ENCODE measurements around the gene VWA2.

VWA2 gene

GRCh38 chr10:114223066-114223465 lies 16.0 kb upstream of the VWA2 start:
- TF ChIP-seq ELF4 (IDR thresholded peaks at IDR 0.05) = no peak
- CTCF ChIA-PET = no interaction called here
- no peak for DNase-seq (ENCODE audit: extremely low spot score)
- POLR2A ChIA-PET = no interaction called here

DNA sequence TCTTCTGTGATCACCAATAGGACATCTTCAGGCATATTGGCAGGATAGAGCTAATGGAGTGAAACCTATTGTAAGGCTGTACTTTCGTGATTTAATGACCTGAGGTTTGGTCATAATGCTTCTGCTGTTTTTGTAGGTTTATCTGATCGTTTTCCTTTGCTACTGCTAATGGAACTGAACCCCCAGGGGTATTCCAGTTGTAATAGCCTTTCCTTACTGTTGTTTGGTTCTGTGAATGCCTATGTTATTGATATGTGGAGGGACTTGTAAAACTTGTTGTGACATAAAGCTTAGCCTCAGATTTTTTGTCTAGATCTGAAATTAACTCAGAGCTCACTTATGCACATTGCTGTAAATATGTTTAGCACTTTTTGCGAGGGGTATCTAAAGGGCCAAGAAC lies 10.9 kb upstream of the VWA2 start:
- ChIA-PET CTCF (no interaction called here), POLR2A (no interaction called here)
- peak; percentile 32 for DNase-seq (ENCODE audit: extremely low spot score)
- TF ChIP-seq ELF4 (IDR thresholded peaks at IDR 0.05) = no peak
- TF ChIP-seq, protein P1, sequence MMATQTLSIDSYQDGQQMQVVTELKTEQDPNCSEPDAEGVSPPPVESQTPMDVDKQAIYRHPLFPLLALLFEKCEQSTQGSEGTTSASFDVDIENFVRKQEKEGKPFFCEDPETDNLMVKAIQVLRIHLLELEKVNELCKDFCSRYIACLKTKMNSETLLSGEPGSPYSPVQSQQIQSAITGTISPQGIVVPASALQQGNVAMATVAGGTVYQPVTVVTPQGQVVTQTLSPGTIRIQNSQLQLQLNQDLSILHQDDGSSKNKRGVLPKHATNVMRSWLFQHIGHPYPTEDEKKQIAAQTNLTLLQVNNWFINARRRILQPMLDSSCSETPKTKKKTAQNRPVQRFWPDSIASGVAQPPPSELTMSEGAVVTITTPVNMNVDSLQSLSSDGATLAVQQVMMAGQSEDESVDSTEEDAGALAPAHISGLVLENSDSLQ (IDR thresholded peaks at IDR 0.05) = no peak
- TF ChIP-seq NFRKB (IDR thresholded peaks at IDR 0.05) = no peak
- TF ChIP-seq CTBP1 (IDR thresholded peaks at IDR 0.05; ENCODE audit: borderline replicate concordance) = no peak
- no peak for TF ChIP-seq SP1 (IDR thresholded peaks at IDR 0.05)
- TF ChIP-seq FOXA1 (IDR thresholded peaks at IDR 0.05) = no peak
- no peak for TF ChIP-seq L3MBTL2 (conservative IDR thresholded peaks at IDR 0.05)
- TF ChIP-seq FOXM1 (IDR thresholded peaks at IDR 0.05; ENCODE audit: borderline replicate concordance) = no peak
- no peak for TF ChIP-seq TARDBP (IDR thresholded peaks at IDR 0.05)
- no peak for TF ChIP-seq BHLHE40 (IDR thresholded peaks at IDR 0.05; ENCODE audit: borderline replicate concordance)
- no peak for TF ChIP-seq HDGF (IDR thresholded peaks at IDR 0.05; ENCODE audit: borderline replicate concordance)
- TF ChIP-seq ZNF384 (IDR thresholded peaks at IDR 0.05) = no peak
- TF ChIP-seq LEF1 (IDR thresholded peaks at IDR 0.05; ENCODE audit: borderline replicate concordance) = no peak
- no peak for TF ChIP-seq FOXK2 (IDR thresholded peaks at IDR 0.05)

- ChIA-PET CTCF (interaction anchor here (1.0 kb wide), 1 partner anchor 77 kb away, joined by 3 read pairs; no protein-coding TSS in a partner anchor), POLR2A (no interaction called here)
- no peak for TF ChIP-seq ARNT (IDR thresholded peaks at IDR 0.05)
- TF ChIP-seq, protein P1 (IDR thresholded peaks at IDR 0.05) = no peak
- no peak for TF ChIP-seq SUZ12 (IDR thresholded peaks at IDR 0.05)
- TF ChIP-seq ZNF384 (IDR thresholded peaks at IDR 0.05) = no peak
- no peak for TF ChIP-seq FOXK2 (IDR thresholded peaks at IDR 0.05)
- TF ChIP-seq L3MBTL2 (conservative IDR thresholded peaks at IDR 0.05) = no peak
- no peak for TF ChIP-seq CTBP1 (IDR thresholded peaks at IDR 0.05; ENCODE audit: borderline replicate concordance)
- TF ChIP-seq HDGF (IDR thresholded peaks at IDR 0.05; ENCODE audit: borderline replicate concordance) = no peak
- no peak for TF ChIP-seq FOXA1 (IDR thresholded peaks at IDR 0.05)
- TF ChIP-seq LEF1 (IDR thresholded peaks at IDR 0.05; ENCODE audit: borderline replicate concordance) = no peak
- DNase-seq (ENCODE audit: extremely low spot score) = no peak
Measured at GRCh38 chr10:114232561-114233176, 6.4 kb upstream of the VWA2 start.

DNA sequence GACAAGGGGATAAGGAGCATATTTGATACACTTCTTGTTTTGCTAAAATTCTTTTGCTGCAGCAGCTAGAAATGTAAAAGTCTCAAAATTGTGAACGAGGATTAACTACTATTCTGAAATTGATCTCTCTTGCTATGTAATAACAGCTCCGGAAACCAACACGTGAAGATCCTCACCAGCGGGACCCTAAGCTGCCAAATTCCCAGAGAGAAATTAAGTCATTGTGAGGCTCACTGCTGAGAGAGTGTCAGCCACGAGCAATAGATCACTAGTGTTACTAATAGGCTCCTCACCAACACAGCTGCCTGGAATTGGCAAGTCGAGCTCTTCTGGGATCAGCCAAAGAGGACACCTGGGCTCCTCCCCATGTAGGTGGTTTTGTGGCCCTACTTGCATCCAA lies 5.6 kb upstream of the VWA2 start:
- no peak for DNase-seq (ENCODE audit: extremely low spot score)

DNA sequence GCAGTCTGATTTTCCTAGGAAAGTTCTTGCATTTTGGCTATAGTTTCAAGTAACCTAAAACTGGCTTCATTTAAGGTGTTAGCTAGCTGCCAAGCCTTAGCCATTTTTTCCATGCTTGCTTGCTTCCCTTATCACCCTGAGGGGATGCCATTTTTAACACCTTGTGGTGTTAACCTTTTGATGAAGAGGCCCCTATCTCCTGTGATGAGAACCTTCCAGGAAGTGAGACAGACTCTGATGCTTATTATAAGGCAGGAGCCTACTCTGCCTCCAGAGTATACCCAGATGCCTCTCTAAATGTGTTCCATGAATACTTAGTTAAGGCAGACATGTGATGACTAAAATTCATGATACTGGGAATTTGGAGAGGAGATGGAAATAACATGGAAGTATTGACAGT lies 4.9 kb upstream of the VWA2 start:
- DNase-seq (ENCODE audit: extremely low spot score) = no peak
- POLR2A ChIA-PET = no interaction called here
- TF ChIP-seq LEF1 (IDR thresholded peaks at IDR 0.05; ENCODE audit: borderline replicate concordance) (no peak), SUZ12 (IDR thresholded peaks at IDR 0.05) (no peak), SP1 (IDR thresholded peaks at IDR 0.05) (no peak), L3MBTL2 (conservative IDR thresholded peaks at IDR 0.05) (no peak), ARNT (IDR thresholded peaks at IDR 0.05) (no peak), NFRKB (IDR thresholded peaks at IDR 0.05) (no peak), BHLHE40 (IDR thresholded peaks at IDR 0.05; ENCODE audit: borderline replicate concordance) (no peak), TARDBP (IDR thresholded peaks at IDR 0.05) (no peak), ELF4 (IDR thresholded peaks at IDR 0.05) (no peak), FOXA1 (IDR thresholded peaks at IDR 0.05) (no peak), CTBP1 (IDR thresholded peaks at IDR 0.05; ENCODE audit: borderline replicate concordance) (no peak), FOXK2 (IDR thresholded peaks at IDR 0.05) (no peak), FOXM1 (IDR thresholded peaks at IDR 0.05; ENCODE audit: borderline replicate concordance) (no peak), HDGF (IDR thresholded peaks at IDR 0.05; ENCODE audit: borderline replicate concordance) (no peak), ZNF384 (IDR thresholded peaks at IDR 0.05) (no peak)
- TF ChIP-seq, protein P1 (IDR thresholded peaks at IDR 0.05) = no peak
- CTCF ChIA-PET = no interaction called here

More for the DNA sequence above, 5.6 kb upstream of the VWA2 start:
- ChIA-PET CTCF (interaction anchor here (1.0 kb wide), 1 partner anchor 78 kb away, joined by 3 read pairs; no protein-coding TSS in a partner anchor), POLR2A (no interaction called here)
- TF ChIP-seq ZNF384 (IDR thresholded peaks at IDR 0.05) = no peak
- TF ChIP-seq LEF1 (IDR thresholded peaks at IDR 0.05; ENCODE audit: borderline replicate concordance) = no peak
- TF ChIP-seq, protein P1 (IDR thresholded peaks at IDR 0.05) = no peak
- no peak for TF ChIP-seq FOXM1 (IDR thresholded peaks at IDR 0.05; ENCODE audit: borderline replicate concordance)
- no peak for TF ChIP-seq TARDBP (IDR thresholded peaks at IDR 0.05)
- no peak for TF ChIP-seq BHLHE40 (IDR thresholded peaks at IDR 0.05; ENCODE audit: borderline replicate concordance)
- TF ChIP-seq SP1 (IDR thresholded peaks at IDR 0.05) = no peak
- TF ChIP-seq L3MBTL2 (conservative IDR thresholded peaks at IDR 0.05) = no peak
- TF ChIP-seq FOXK2 (IDR thresholded peaks at IDR 0.05) = no peak
- TF ChIP-seq CTBP1 (IDR thresholded peaks at IDR 0.05; ENCODE audit: borderline replicate concordance) = no peak
- no peak for TF ChIP-seq SUZ12 (IDR thresholded peaks at IDR 0.05)
- no peak for TF ChIP-seq ELF4 (IDR thresholded peaks at IDR 0.05)
- TF ChIP-seq HDGF (IDR thresholded peaks at IDR 0.05; ENCODE audit: borderline replicate concordance) = no peak
- no peak for TF ChIP-seq FOXA1 (IDR thresholded peaks at IDR 0.05)
- no peak for TF ChIP-seq ARNT (IDR thresholded peaks at IDR 0.05)

Measured in HEK293T (cell line).